Astrocyte of the cerebellum (primary cell): Measurements from ENCODE around the gene GIPR.

Experiments
- DNase-seq: peaks from one replicate; pipeline ENCODE4 v3.0.0-alpha.2; 2011; ENCODE audit warnings: low read depth
- H3K4me3 ChIP-seq: 2 replicates; pipeline ENCODE4 v1.5.1; 2011; ENCODE audit warnings: mild to moderate bottlenecking, low read depth, low read length, moderate library complexity
- in situ Hi-C: cut with HindIII; loops from 2 replicates; pipeline ENCODE4 v1.10.0; 2017; ENCODE audit warnings: low sequenced_read_pairs
- TF ChIP-seq, protein P1 (sequence below): IDR thresholded peaks from 2 replicates; pipeline ENCODE4 v1.5.1; 2012; ENCODE audit warnings: low read length, low read depth, moderate library complexity, mild to moderate bottlenecking; ENCODE audit errors: missing control alignments

GIPR gene

GRCh38 chr19:45691516-45692186 lies 23.6 kb downstream of the GIPR start, which contains the start of gene SNRPD2:
Gene SNRPD2 (minus strand): TSS chr19:45691953. CDS start chr19:45691888, 65 bp downstream.
- peak within 1 kb of the TSS; percentile 96 for H3K4me3 ChIP-seq
- peak; percentile 89 for DNase-seq
- in situ Hi-C loops = no loop called here
- TF ChIP-seq, protein P1, sequence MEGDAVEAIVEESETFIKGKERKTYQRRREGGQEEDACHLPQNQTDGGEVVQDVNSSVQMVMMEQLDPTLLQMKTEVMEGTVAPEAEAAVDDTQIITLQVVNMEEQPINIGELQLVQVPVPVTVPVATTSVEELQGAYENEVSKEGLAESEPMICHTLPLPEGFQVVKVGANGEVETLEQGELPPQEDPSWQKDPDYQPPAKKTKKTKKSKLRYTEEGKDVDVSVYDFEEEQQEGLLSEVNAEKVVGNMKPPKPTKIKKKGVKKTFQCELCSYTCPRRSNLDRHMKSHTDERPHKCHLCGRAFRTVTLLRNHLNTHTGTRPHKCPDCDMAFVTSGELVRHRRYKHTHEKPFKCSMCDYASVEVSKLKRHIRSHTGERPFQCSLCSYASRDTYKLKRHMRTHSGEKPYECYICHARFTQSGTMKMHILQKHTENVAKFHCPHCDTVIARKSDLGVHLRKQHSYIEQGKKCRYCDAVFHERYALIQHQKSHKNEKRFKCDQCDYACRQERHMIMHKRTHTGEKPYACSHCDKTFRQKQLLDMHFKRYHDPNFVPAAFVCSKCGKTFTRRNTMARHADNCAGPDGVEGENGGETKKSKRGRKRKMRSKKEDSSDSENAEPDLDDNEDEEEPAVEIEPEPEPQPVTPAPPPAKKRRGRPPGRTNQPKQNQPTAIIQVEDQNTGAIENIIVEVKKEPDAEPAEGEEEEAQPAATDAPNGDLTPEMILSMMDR = no peak

DNA sequence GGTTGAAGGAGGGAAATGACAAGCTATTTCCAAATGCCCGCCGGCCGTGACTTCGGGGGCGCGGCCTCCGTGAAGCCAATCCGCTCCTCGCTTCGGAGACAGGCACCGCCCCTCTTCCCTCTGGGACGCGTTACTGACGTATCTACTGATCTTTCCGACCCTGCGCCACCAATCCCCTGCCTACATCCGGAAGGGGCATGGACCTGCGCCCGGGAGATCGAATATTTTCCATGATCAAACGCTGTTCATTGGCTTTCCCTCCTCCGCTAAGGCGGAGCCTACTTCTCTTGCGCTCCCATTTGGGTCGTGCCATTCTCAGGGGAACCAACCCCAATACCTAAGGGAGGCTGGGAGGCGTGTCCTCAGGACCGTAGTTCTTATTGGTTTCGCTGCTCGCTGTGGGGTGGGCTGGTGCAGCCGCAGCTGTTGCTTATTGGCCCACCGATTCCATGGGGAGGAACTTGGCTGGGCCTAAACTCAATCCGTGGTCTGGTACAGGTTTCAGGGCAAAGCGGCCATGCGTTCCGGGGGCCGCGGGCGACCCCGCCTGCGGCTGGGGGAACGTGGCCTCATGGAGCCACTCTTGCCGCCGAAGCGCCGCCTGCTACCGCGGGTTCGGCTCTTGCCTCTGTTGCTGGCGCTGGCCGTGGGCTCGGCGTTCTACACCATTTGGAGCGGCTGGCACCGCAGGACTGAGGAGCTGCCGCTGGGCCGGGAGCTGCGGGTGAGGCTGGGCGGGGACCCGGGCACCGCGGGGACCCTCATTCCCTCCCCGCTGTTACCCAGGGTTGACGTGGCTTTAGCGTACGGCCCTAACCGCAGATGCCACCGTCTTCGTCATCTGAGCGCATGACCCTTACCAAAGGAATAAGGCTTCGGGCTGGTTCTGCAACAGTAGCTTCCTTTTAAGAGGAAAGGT lies 24.4 kb downstream of the GIPR start, which contains the start of gene QPCTL:
Gene QPCTL, plus strand, starts transcription at position 480 of the 919 bp plus-strand sequence. Its CDS starts 38 bp downstream, at position 518.
- peak within 1 kb of the TSS; percentile 96 for H3K4me3 ChIP-seq
- DNase-seq = peak; percentile 99
- in situ Hi-C loops = no loop called here
- TF ChIP-seq, protein P1 = no peak

GRCh38 chr19:45693106-45693788 lies 25.2 kb downstream of the GIPR start:
- in situ Hi-C loops = no loop called here
- TF ChIP-seq, protein P1 = peak; percentile 94
- DNase-seq = peak; percentile 28
- H3K4me3 ChIP-seq = peak overlapping the region; percentile 96

- no peak for DNase-seq
- in situ Hi-C loops = no loop called here
- no peak overlapping the region for H3K4me3 ChIP-seq
- TF ChIP-seq, protein P1 = no peak
These were observed 33.7 kb downstream of the GIPR start for GRCh38 chr19:45701676-45702075.

GRCh38 chr19:45705115-45705514 lies 37.1 kb downstream of the GIPR start:
- TF ChIP-seq, protein P1 = no peak
- H3K4me3 ChIP-seq = no peak overlapping the region
- in situ Hi-C loops = no loop called here
- DNase-seq = no peak
